T-cell (primary cell): Measurements from ENCODE around the gene DNAAF5. TPM values are rescaled to one million over a fixed set of nuclear protein-coding genes. Genes with fewer than 3 reads are reported as not detected.

ENCODE experiments used
- ATAC-seq, 4 experiments: fragments of 200-7000 bp in 3 of 4; fragments of 150-1000 bp in 1 of 4; cut with Tn5 transposase; replicated peaks in 1 of 4; 1 replicate in 3 of 4; 2 replicates in 1 of 4; pipeline ENCODE4 v1.10.0; 2021; ENCODE audit warnings: moderate library complexity in 3 of 4, mild to moderate bottlenecking in 2 of 4, moderate number of reproducible peaks in 1 of 4
- CTCF ChIA-PET, 2 donors: fragments of 300-600 bp; sonication (Branson Sonifier 250); formaldehyde crosslinking; loops; one replicate each; lab custom pipeline; 2022; ENCODE audit warnings: antibody characterized with exemption in 2 of 2; lab: Charles Lee
- POLR2A ChIA-PET, 2 donors: fragments of 300-600 bp; sonication (Branson Sonifier 250); formaldehyde crosslinking; loops; one replicate each; lab custom pipeline; 2022; ENCODE audit warnings: antibody characterized with exemption in 2 of 2; lab: Charles Lee
- DNase-seq, 35 experiments: peaks; one replicate each; pipeline versions ENCODE4 v3.0.0 to v3.0.0-alpha.2; 2013 to 2023
- H3K27ac ChIP-seq: one replicate; pipeline ENCODE4 v1.5.1; 2013; ENCODE audit warnings: low read length
- H3K27me3 ChIP-seq, 2 experiments: replicated peaks in 1 of 2; 1 replicate in 1 of 2; 2 replicates in 1 of 2; pipeline versions ENCODE4 v1.6.1 to v1.7.0; 2013; ENCODE audit warnings: low read length in 1 of 2, mixed read lengths in 1 of 2; ENCODE audit not compliant: control insufficient read depth in 2 of 2, insufficient read depth in 2 of 2; ENCODE audit errors: extremely low read depth in 1 of 2
- H3K36me3 ChIP-seq, 2 donors: 1 replicate in 1 of 2; 2 replicates in 1 of 2; pipeline versions ENCODE4 v1.6.1 to v1.7.0; 2013; ENCODE audit warnings: low read length in 1 of 2; ENCODE audit not compliant: control insufficient read depth in 2 of 2, insufficient read depth in 1 of 2; ENCODE audit errors: extremely low read depth in 1 of 2
- H3K4me1 ChIP-seq, 2 experiments: 1 replicate in 1 of 2; 2 replicates in 1 of 2; pipeline versions ENCODE4 v1.6.1 to v1.7.0; 2013; ENCODE audit warnings: low read length in 2 of 2, mixed read lengths in 1 of 2; ENCODE audit not compliant: insufficient read depth in 2 of 2, control insufficient read depth in 1 of 2; ENCODE audit errors: extremely low read depth in 1 of 2
- H3K4me3 ChIP-seq, 2 donors: 1 replicate in 1 of 2; 2 replicates in 1 of 2; pipeline versions ENCODE4 v1.5.1 to v1.7.0; 2013; ENCODE audit warnings: mild to moderate bottlenecking in 2 of 2, low read length in 1 of 2, moderate library complexity in 1 of 2; ENCODE audit not compliant: control insufficient read depth in 1 of 2; ENCODE audit errors: extremely low read depth in 1 of 2
- H3K9me3 ChIP-seq: 2 replicates; pipeline ENCODE4 v1.7.0; 2013
- H3K27ac Mint-ChIP-seq, 2 donors: one replicate each; pipeline ENCODE4 v1.8.0; 2020 to 2021; ENCODE audit warnings: mild to moderate bottlenecking in 2 of 2, mixed read lengths in 2 of 2
- H3K27me3 Mint-ChIP-seq, 2 donors: one replicate each; pipeline ENCODE4 v1.8.0; 2021 to 2022; ENCODE audit warnings: mixed read lengths in 2 of 2
- H3K36me3 Mint-ChIP-seq: one replicate; pipeline ENCODE4 v1.8.0; 2021; ENCODE audit warnings: mixed read lengths
- H3K4me1 Mint-ChIP-seq, 3 donors: one replicate each; pipeline ENCODE4 v1.8.0; 2020 to 2022; ENCODE audit warnings: mixed read lengths in 3 of 3, mild to moderate bottlenecking in 1 of 3
- H3K4me3 Mint-ChIP-seq, 3 donors: one replicate each; pipeline ENCODE4 v1.8.0; 2020 to 2022; ENCODE audit warnings: mild to moderate bottlenecking in 3 of 3, mixed read lengths in 3 of 3, moderate library complexity in 3 of 3
- H3K9me3 Mint-ChIP-seq, 3 donors: one replicate each; pipeline ENCODE4 v1.8.0; 2020 to 2022; ENCODE audit warnings: mixed read lengths in 3 of 3
- WGBS: methylation state at CpG from one replicate; pipeline ENCODE4 v1.1.5; 2013; ENCODE audit warnings: missing lambda C conversion rate; ENCODE audit not compliant: insufficient coverage; 5-methylcytosine and 5-hydroxymethylcytosine counted together
- total RNA-seq, 35 experiments: library from RNA in 6 of 35; stranded (reverse) in 6 of 35; fragments of 120-200 nt in 1 of 35; gene quantifications; one replicate each; pipeline versions ENCODE4 v1.2.1 to v1.2.4 and lab custom pipeline; 2013 to 2026

DNAAF5 gene
- total RNA-seq, 5 donors from 2014 or later (not counting 1 experiment from before 2014, with no cell fraction given) = 12.8 to 21.4 (median 17.1) TPM

- peaks cover 55% of the 10 kb centered on the region for H3K36me3 Mint-ChIP-seq
- ATAC-seq (no peak), DNase-seq (no peak)
- Histone ChIP-seq H3K36me3 (peaks cover 6 to 47% of the 10 kb centered on the region in 2 donors), H3K27ac (no peak overlapping the region), H3K27me3 (no peaks in the 10 kb centered on the region), H3K4me1 (no peaks in the 10 kb centered on the region), H3K9me3 (no peaks in the 10 kb centered on the region), H3K4me3 (no peak overlapping the region)
- no peaks in the 10 kb centered on the region for H3K27me3 Mint-ChIP-seq
- no peak overlapping the region for H3K4me3 Mint-ChIP-seq
- no peaks in the 10 kb centered on the region for H3K9me3 Mint-ChIP-seq
- H3K4me1 Mint-ChIP-seq = no peaks in the 10 kb centered on the region
- ChIA-PET POLR2A (no interaction called here), CTCF (no interaction called here)
- peak overlapping the region in 1 of 2 donors; percentile 57 for H3K27ac Mint-ChIP-seq
- WGBS = 93% methylated on average over 5 of the region's 9 CpGs
Observed at GRCh38 chr7:755413-755805, 28.9 kb downstream of the DNAAF5 start.

GRCh38 chr7:756231-756927 is 29.9 kb downstream of the DNAAF5 start:
- POLR2A ChIA-PET = no interaction called here
- no peak overlapping the region for H3K27ac Mint-ChIP-seq
- H3K4me1 Mint-ChIP-seq = no peaks in the 10 kb centered on the region
- H3K9me3 ChIP-seq = no peaks in the 10 kb centered on the region
- peaks cover 57% of the 10 kb centered on the region for H3K36me3 Mint-ChIP-seq
- H3K27ac ChIP-seq = no peak overlapping the region
- 96% methylated on average over 30 of the region's 30 CpGs for WGBS
- H3K4me3 Mint-ChIP-seq = no peak overlapping the region
- no peak for DNase-seq
- no peaks in the 10 kb centered on the region for H3K4me1 ChIP-seq
- no peaks in the 10 kb centered on the region for H3K27me3 Mint-ChIP-seq
- H3K36me3 ChIP-seq = peaks cover 7 to 44% of the 10 kb centered on the region in 2 donors
- H3K27me3 ChIP-seq = no peaks in the 10 kb centered on the region
- CTCF ChIA-PET = no interaction called here
- ATAC-seq = no peak
- H3K9me3 Mint-ChIP-seq = no peaks in the 10 kb centered on the region
- H3K4me3 ChIP-seq = no peak overlapping the region

GRCh38 chr7:756928-757560 is 30.5 kb downstream of the DNAAF5 start:
- Mint-ChIP-seq H3K36me3 (peaks cover 54% of the 10 kb centered on the region), H3K9me3 (no peaks in the 10 kb centered on the region), H3K27me3 (no peaks in the 10 kb centered on the region), H3K27ac (no peak overlapping the region), H3K4me3 (no peak overlapping the region), H3K4me1 (no peaks in the 10 kb centered on the region)
- no peak overlapping the region for H3K27ac ChIP-seq
- H3K27me3 ChIP-seq = no peaks in the 10 kb centered on the region
- ChIA-PET CTCF (no interaction called here), POLR2A (no interaction called here)
- H3K36me3 ChIP-seq = peaks cover 12 to 46% of the 10 kb centered on the region in 2 donors
- no peak for DNase-seq
- H3K9me3 ChIP-seq = no peaks in the 10 kb centered on the region
- no peak overlapping the region for H3K4me3 ChIP-seq
- ATAC-seq = no peak
- no peaks in the 10 kb centered on the region for H3K4me1 ChIP-seq
- 96% methylated on average over 29 of the region's 35 CpGs for WGBS

- no peak overlapping the region for H3K27ac Mint-ChIP-seq
- no peaks in the 10 kb centered on the region for H3K9me3 Mint-ChIP-seq
- H3K36me3 ChIP-seq = peaks cover 12 to 43% of the 10 kb centered on the region in 2 donors
- H3K27ac ChIP-seq = no peak overlapping the region
- POLR2A ChIA-PET = no interaction called here
- no peak for ATAC-seq
- WGBS = 95% methylated on average over 13 of the region's 19 CpGs
- no peaks in the 10 kb centered on the region for H3K9me3 ChIP-seq
- H3K4me3 ChIP-seq = no peak overlapping the region
- no peak overlapping the region for H3K4me3 Mint-ChIP-seq
- CTCF ChIA-PET = no interaction called here
- no peak for DNase-seq
- no peaks in the 10 kb centered on the region for H3K4me1 ChIP-seq
- H3K4me1 Mint-ChIP-seq = no peaks in the 10 kb centered on the region
- no peaks in the 10 kb centered on the region for H3K27me3 Mint-ChIP-seq
- H3K36me3 Mint-ChIP-seq = peaks cover 50% of the 10 kb centered on the region
- no peaks in the 10 kb centered on the region for H3K27me3 ChIP-seq
Observed at GRCh38 chr7:757741-758163, 31.3 kb downstream of the DNAAF5 start.

GRCh38 chr7:759569-759968 is 33.1 kb downstream of the DNAAF5 start:
- Histone ChIP-seq H3K36me3 (peaks cover 23 to 53% of the 10 kb centered on the region in 2 donors), H3K4me3 (no peak overlapping the region), H3K9me3 (no peaks in the 10 kb centered on the region), H3K27me3 (no peaks in the 10 kb centered on the region), H3K27ac (no peak overlapping the region), H3K4me1 (no peaks in the 10 kb centered on the region)
- no peak for DNase-seq
- H3K27ac Mint-ChIP-seq = no peak overlapping the region
- no peaks in the 10 kb centered on the region for H3K27me3 Mint-ChIP-seq
- ChIA-PET CTCF (no interaction called here), POLR2A (no interaction called here)
- ATAC-seq = no peak
- H3K9me3 Mint-ChIP-seq = no peaks in the 10 kb centered on the region
- 94% methylated on average over 6 of the region's 8 CpGs for WGBS
- H3K4me3 Mint-ChIP-seq = no peak overlapping the region
- H3K36me3 Mint-ChIP-seq = peaks cover 37% of the 10 kb centered on the region
- no peaks in the 10 kb centered on the region for H3K4me1 Mint-ChIP-seq

- Mint-ChIP-seq H3K27me3 (no peaks in the 10 kb centered on the region), H3K4me1 (no peaks in the 10 kb centered on the region), H3K9me3 (no peaks in the 10 kb centered on the region), H3K27ac (no peak overlapping the region), H3K36me3 (peaks cover 36% of the 10 kb centered on the region), H3K4me3 (no peak overlapping the region)
- CTCF ChIA-PET = no interaction called here
- Histone ChIP-seq H3K27me3 (no peaks in the 10 kb centered on the region), H3K36me3 (peaks cover 24 to 52% of the 10 kb centered on the region in 2 donors), H3K4me1 (no peaks in the 10 kb centered on the region), H3K9me3 (no peaks in the 10 kb centered on the region), H3K27ac (no peak overlapping the region), H3K4me3 (no peak overlapping the region)
- DNase-seq = no peak
- ATAC-seq = no peak
- WGBS = 98% methylated on average over 11 of the region's 16 CpGs
- POLR2A ChIA-PET = no interaction called here
Observed at GRCh38 chr7:760006-760405, 33.5 kb downstream of the DNAAF5 start.
